CD4-positive, alpha-beta T cell treated with Interleukin-4 for 1 hour (primary cell): ENCODE measurements around the gene RECQL5.

Experiments
- DNase-seq, 2 donors: peaks; one replicate each; pipeline ENCODE4 v3.0.0-alpha.2; 2020 to 2022

The RECQL5 gene

GRCh38 chr17:75632428-75632827, 34.5 kb downstream of the RECQL5 start:
- DNase-seq: no peak

- DNase-seq: no peak
Observed at GRCh38 chr17:75631353-75631752, 35.6 kb downstream of the RECQL5 start.

- DNase-seq: no peak
Observed at GRCh38 chr17:75630071-75630917, 36.7 kb downstream of the RECQL5 start.

- no peak for DNase-seq
Observed at GRCh38 chr17:75629157-75629556, 37.8 kb downstream of the RECQL5 start.

GRCh38 chr17:75628425-75628824, 38.5 kb downstream of the RECQL5 start:
- DNase-seq: no peak

GRCh38 chr17:75627094-75627493, 39.9 kb downstream of the RECQL5 start:
- no peak for DNase-seq

DNA sequence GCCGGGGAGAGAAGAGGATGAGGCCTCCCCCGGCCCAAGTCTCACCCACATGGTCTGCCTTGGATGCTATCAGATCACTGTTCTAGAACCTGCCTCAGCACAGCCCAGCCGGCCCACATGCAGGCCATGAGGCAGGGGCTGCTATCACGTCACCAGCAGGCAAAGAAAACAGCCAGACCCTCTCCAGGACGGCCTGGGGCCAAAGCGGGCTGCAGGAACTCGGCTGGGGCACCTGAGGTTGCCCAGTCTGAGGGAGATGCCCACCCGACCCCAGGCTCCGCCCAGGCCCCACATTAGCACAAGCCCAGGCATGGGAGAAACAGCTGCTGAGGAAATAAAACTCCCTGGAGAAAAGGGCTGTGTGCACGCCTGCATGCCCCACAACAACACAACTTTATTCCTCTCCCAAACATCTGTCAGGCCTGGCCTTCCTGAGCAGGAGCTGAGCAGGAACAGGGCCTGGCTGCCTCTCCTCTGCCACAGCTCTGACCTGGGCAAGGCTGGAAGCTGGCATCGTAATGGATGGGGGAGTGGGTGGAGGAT, 40.4 kb downstream of the RECQL5 start:
- DNase-seq: no peak

- no peak for DNase-seq
Observed at GRCh38 chr17:75625813-75626486, 41.0 kb downstream of the RECQL5 start.

- no peak for DNase-seq
Observed at GRCh38 chr17:75624714-75625345, 42.1 kb downstream of the RECQL5 start.

DNA sequence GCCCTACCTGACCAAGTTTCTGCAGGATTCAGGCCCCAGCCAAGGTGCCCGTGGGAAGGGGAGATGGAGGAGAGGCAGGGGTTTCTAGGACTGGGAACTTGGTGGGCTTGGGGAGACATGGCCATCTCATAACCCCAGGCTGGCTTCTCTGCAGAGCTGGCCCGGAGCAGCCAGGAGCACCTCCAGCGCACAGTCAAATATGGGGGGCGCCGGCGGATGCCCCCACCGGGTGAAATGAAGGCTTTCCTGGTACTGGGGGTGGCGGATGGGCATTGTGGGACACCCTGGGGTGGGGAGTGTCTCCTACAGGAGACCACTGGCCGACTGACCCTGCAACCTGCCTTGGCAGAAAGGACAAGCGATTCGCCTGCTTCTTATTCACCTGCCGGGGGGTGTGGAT, 42.9 kb downstream of the RECQL5 start:
- no peak for DNase-seq

DNA sequence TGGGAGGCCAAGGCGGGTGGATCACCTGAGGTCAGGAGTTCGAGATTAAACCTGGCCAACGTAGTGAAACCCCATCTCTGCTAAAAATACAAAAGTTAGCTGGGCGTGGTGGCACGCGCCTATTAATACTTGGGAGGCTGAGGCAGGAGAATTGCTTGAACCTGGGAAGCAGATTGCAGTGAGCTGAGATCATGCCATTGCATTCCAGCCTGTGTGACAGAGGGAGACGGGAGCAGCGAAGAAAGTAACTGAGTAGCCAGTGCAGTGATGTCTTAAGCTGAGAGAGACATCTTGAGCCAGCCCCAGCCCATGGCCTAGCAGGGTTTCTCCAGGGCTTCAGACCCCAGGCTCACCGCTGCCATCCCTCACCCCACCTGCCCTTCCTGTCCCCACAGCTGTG, 43.6 kb downstream of the RECQL5 start:
- DNase-seq: no peak

DNA sequence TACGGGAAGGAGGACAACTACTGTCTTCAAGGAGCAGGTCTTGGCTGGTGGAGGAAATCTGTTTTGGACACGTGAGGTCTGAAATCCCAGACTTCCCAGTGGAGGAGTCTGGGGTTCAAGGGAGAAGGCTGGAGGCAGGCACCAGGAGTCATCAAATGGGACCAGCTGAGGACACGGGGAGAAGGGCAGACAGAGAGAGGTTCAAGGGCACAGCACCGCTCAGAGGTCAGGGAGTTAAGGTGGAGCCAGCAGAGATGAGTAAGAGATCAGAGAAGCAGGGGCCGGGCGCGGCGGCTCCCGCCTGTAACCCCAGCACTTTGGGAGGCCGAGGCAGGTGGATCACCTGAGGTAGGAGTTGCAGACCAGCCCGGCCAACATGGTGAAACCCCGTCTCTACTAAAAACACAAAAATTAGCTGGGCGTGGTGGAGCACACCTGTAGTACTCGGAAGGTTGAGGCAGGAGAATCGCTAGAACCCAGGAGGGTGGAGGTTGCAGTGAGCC, 44.1 kb downstream of the RECQL5 start:
- DNase-seq: no peak

DNA sequence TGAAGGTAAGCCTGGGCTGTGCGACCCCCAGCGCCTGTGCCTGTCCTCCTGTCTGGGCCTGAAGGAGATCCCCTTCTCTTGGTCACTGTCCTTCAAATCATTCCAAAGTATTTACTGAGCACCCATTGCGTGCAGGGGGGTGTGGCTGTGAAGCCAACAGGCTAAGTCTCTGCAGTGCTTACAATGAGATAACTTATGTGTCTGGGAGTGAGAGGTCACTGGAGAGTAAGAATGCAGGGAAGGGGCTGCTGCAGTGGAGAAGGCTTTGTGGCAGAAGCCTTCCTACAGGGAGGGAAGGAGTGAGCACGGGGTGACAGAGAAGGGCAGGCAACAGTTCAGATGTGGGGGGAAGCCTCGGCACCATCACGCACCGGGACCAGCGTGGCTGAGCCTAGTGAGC, 44.9 kb downstream of the RECQL5 start:
- no peak for DNase-seq

DNA sequence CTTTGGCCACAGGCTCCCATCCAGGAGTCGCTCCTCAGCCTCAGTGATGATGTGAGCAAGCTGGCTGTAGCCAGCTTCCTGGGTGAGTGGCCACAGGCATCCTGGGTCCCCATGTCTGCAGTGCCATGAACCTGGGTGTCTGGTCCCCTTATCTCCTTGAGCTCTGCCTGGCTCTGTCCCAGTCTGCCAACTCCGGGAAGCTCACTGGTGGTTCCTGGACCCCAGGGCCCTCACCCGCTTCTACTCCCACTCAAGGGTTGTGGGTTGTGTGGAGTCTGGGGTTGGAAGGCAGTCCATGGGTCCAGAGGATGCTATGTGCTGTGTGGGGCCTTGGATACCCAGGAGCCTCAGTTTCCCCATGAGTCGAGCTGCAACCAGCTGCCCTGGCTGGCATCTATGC, 45.5 kb downstream of the RECQL5 start:
- no peak for DNase-seq

DNA sequence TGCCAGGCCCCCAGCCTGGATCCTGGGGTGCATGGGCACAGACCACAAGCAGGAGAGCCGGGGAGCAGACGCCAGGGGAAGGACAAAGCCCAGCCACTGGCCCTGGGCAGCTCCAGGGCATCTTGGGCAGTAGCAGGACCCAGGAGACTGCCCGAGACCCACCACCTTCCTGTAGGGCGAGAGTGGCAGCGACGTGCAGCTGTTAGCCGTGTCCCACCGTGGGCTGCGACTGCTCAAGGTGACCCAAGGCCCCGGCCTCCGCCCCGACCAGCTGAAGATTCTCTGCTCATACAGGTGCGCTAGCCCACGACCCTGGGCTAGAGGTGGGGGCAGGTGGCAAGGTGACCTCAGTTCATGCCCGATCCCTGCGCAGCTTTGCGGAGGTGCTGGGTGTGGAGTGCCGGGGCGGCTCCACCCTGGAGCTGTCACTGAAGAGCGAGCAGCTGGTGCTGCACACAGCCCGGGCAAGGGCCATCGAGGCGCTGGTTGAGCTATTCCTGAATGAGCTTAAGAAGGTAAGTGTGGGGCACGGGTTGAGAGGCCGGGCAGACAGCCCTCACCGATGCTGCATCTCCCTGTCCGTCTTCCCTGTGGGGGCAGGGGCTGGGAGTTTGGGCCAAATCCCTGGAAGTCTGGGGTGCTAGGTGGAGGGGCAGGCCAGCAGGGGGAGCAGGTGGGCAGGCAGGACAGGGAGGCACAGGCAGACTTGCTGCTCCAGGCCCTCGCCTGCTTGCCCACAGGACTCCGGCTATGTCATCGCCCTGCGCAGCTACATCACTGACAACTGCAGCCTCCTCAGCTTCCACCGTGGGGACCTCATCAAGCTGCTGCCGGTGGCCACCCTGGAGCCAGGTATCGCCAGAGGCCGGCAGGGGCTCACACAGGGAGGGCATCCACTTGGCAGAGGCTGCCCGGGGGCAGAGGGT, 47.2 kb downstream of the RECQL5 start:
- no peak for DNase-seq

GRCh38 chr17:75617675-75618074, 49.3 kb downstream of the RECQL5 start:
- no peak for DNase-seq

- DNase-seq: no peak
Observed at GRCh38 chr17:75617218-75617617, 49.7 kb downstream of the RECQL5 start.

- no peak for DNase-seq
Observed at GRCh38 chr17:75616521-75617122, 50.3 kb downstream of the RECQL5 start.

DNA sequence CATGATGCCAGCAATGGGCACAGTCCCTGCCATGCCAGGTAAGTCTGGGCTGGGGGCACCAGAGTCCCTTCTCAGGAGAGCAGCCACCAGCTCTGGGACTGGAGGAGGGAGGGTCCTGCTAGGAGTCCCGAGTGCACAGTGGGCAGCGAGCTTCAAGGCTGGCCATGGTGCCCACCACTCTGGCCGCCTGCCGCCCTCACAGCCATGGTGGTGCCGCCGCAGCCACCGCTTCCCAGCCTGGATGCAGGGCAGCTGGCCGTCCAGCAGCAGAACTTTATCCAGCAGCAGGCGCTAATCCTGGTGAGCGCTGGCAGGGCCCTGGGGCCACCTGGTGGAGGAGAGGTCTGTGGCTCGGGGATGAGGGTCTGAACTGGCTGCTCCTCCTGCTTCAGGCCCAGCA, 51.7 kb downstream of the RECQL5 start:
- DNase-seq: no peak

GRCh38 chr17:75614556-75615270, 52.2 kb downstream of the RECQL5 start:
- no peak for DNase-seq

DNA sequence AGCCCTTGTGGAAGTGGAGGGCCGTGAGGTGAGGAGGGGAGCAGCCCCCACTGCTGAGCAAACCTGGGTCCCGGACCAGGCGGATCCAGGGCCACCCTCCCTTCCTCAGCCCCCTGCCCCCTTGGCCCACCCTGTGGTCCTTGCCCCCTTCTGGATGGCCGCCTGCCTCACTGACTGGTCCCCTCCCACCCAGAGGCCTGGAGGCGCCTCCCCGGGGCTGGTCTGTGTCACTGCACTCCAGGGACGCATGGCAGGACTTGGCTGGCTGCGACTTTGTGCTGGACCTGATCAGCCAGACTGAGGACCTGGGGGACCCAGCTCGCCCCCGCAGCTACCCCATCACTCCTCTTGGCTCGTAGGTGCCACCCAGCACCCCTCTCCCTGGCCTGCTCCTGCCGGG, 52.9 kb downstream of the RECQL5 start:
- no peak for DNase-seq
